ENCODE measurements around the gene TNFSF11. TPM values are rescaled to one million over a fixed set of nuclear protein-coding genes. Genes with fewer than 3 reads are reported as not detected.

TNFSF11 gene
- total and polyA plus RNA-seq, 12 donors = not detected

DNA sequence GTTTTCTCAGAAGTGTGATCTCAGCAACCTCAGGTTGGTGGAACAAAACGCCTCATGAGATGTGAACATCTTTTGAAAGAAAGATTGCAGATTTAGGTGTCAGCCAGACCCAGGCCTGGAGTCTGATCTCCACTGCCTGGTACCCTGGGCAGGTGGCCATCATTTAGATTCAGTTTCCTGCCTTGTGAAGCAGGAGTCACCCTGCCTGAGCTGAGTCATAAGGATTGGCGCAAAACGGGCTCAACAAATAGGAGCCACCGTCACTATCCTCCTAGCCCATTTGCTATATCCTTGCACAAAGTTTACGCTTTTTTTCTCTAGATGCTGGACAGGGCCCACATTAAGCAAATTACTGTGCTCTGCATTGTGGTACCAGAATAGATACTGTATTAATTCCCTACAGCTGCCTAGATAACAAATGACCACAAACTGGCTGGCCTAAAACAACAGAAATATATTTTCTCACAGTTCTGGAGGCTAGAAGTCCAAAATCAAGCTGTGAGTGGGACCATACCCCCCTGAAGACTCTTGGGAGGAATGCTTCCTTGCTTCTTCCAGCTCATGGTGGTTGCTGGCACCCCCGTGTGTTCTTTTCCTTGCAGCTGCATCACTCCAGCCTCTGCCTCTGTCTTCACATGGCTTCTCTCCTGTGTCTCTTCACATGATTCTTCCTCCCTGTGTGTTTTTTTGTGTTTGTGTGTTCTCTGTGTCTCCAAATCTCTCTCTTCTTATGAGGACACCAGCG, 38.2 kb downstream of the TNFSF11 start:
- H3K4me3 ChIP-seq = no peak overlapping the region
- no peaks in the 10 kb centered on the region for H3K36me3 ChIP-seq
- TF ChIP-seq, protein P1, sequence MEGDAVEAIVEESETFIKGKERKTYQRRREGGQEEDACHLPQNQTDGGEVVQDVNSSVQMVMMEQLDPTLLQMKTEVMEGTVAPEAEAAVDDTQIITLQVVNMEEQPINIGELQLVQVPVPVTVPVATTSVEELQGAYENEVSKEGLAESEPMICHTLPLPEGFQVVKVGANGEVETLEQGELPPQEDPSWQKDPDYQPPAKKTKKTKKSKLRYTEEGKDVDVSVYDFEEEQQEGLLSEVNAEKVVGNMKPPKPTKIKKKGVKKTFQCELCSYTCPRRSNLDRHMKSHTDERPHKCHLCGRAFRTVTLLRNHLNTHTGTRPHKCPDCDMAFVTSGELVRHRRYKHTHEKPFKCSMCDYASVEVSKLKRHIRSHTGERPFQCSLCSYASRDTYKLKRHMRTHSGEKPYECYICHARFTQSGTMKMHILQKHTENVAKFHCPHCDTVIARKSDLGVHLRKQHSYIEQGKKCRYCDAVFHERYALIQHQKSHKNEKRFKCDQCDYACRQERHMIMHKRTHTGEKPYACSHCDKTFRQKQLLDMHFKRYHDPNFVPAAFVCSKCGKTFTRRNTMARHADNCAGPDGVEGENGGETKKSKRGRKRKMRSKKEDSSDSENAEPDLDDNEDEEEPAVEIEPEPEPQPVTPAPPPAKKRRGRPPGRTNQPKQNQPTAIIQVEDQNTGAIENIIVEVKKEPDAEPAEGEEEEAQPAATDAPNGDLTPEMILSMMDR (IDR thresholded peaks at IDR 0.05) = no peak
- ATAC-seq (no peak), DNase-seq (no peak)
- no peak overlapping the region for H3K27ac ChIP-seq
- intact Hi-C loops (cut with DNase I) = no loop called here
- H3K4me1 ChIP-seq = no peaks in the 10 kb centered on the region
- no peaks in the 10 kb centered on the region for H3K9me3 ChIP-seq
- 80 to 85% methylated on average over 7 of the region's 7 CpGs for WGBS, 2 donors
- H3K27me3 ChIP-seq = peaks cover 0 to 17% (median 0%) of the 10 kb centered on the region in 7 donors

- Histone ChIP-seq H3K9me3 (no peaks in the 10 kb centered on the region), H3K4me3 (no peak overlapping the region), H3K36me3 (no peaks in the 10 kb centered on the region), H3K27ac (no peak overlapping the region), H3K27me3 (peaks cover 0 to 17% (median 0%) of the 10 kb centered on the region in 7 donors), H3K4me1 (no peaks in the 10 kb centered on the region)
- TF ChIP-seq, protein P1 (IDR thresholded peaks at IDR 0.05) = no peak
- 61 to 65% methylated on average over 3 of the region's 3 CpGs for WGBS, 2 donors
- intact Hi-C loops (cut with DNase I) = no loop called here
- DNase-seq (no peak), ATAC-seq (no peak)
Observed at GRCh38 chr13:42614436-42615035, 40.6 kb downstream of the TNFSF11 start.

DNA sequence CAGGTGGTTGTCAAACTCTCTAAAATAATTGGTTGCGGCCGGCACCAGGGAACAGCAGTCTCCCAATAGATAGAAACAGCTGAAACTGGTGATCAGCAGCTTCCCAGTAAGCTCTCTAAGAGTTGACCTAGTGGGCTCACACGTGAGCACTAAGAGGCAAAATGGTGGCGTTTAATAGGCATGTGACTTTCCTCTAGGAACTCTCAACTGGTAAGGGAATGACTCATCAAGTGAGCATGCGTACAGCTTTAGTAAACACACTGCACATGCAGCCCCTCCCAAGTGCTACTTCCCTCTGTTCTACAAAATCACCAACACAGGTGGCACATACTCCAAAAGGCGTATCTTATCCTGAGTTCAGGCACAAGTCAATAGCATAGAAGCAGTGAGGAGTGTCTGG, 41.7 kb downstream of the TNFSF11 start:
- no peaks in the 10 kb centered on the region for H3K36me3 ChIP-seq
- TF ChIP-seq, protein P1 (IDR thresholded peaks at IDR 0.05) = no peak
- H3K27ac ChIP-seq = no peak overlapping the region
- intact Hi-C loops (cut with DNase I) = no loop called here
- ATAC-seq (no peak), DNase-seq (no peak)
- H3K4me1 ChIP-seq = no peaks in the 10 kb centered on the region
- H3K9me3 ChIP-seq = no peaks in the 10 kb centered on the region
- no peak overlapping the region for H3K4me3 ChIP-seq
- peaks cover 0 to 17% (median 0%) of the 10 kb centered on the region in 7 donors for H3K27me3 ChIP-seq
- 86 to 87% methylated on average over 6 of the region's 6 CpGs for WGBS, 2 donors

DNA sequence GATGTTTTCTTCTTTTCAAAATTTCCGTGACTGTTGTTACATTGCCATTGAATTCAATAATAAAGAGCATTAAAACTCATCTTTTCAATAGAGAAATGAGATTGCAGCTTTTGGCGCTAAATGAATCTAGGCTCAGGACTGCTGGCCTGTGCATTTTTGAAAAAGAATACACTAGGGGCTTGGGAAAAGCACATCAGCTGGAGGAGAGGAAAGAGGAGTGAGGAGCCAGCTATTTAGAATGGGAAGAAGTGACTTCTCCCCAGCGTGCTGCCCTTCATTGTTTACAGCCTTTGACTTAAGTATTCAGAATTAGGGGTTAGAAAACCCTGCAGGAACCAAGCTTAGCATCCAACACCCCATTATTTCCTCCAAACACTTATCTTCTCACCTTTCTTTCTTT, 43.3 kb downstream of the TNFSF11 start:
- Histone ChIP-seq H3K27ac (no peak overlapping the region), H3K27me3 (peaks cover 0 to 17% (median 0%) of the 10 kb centered on the region in 7 donors), H3K36me3 (no peaks in the 10 kb centered on the region), H3K4me3 (no peak overlapping the region), H3K9me3 (no peaks in the 10 kb centered on the region), H3K4me1 (no peaks in the 10 kb centered on the region)
- intact Hi-C loops (cut with DNase I) = no loop called here
- no peak for DNase-seq
- TF ChIP-seq, protein P1 (IDR thresholded peaks at IDR 0.05) = no peak
- ATAC-seq = no peak
- 59% methylated on average over 3 of the region's 3 CpGs for WGBS, 2 donors

Data from heart right ventricle (tissue), 16 donors.